Amniotic epithelial cell (primary cell): ENCODE data around the gene TOR4A.
"Not testable (repeated sequence)": the region's sequence is repeated elsewhere in the genome, so short reads cannot be mapped to it uniquely, and the experiment has no call there.

Experiments used
- DNase-seq: peaks from one replicate; pipeline ENCODE4 v3.0.0-alpha.2; 2010; ENCODE audit warnings: low read depth

The TOR4A gene

DNA sequence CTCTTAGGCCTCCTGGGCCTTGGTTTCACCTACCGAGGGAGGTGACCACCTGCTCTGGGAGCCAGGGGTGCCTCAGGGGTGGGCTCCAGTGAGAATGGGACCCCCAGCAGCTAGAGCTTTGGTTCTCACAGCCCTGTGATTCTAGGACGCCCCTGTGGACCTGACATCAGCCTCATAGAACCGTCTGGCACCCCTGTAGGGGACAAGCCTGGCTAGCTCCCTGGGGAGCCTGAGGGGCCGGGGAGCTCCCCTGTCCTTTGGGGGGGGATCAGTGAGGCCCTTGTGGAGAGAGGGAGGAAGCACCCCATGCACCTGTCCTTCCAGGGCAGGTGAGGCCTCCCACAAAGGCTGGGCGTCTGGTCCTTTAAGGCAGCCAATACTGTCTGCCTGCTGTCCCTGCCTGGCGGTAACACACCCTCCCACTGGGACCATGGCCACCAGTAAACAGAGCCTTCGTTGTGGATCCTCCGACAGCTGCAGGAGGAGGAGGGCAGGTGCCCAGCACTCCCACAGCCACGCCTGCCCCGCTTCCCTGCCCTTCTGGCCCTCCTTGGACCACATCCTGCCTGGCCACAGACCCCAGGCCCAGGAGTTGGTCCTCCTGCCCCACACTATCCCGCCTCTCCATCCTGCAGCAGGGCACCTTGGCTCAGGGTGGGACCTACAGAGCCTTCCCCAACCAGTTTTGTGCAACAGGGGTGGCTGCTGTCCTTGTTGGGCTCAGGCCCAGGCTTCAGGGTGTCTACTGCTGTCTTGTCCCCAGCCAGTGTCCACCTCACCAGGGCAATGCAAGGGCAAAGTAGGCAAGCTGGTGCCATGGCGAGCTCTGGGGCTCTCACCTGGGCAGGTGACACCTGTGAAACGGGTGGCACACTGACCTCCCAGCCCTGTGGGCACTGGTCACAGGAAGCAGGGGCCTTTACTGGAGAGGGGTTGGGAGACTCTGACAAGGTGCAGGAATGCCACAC, 39.5 kb upstream of the TOR4A start:
- no peak for DNase-seq

DNA sequence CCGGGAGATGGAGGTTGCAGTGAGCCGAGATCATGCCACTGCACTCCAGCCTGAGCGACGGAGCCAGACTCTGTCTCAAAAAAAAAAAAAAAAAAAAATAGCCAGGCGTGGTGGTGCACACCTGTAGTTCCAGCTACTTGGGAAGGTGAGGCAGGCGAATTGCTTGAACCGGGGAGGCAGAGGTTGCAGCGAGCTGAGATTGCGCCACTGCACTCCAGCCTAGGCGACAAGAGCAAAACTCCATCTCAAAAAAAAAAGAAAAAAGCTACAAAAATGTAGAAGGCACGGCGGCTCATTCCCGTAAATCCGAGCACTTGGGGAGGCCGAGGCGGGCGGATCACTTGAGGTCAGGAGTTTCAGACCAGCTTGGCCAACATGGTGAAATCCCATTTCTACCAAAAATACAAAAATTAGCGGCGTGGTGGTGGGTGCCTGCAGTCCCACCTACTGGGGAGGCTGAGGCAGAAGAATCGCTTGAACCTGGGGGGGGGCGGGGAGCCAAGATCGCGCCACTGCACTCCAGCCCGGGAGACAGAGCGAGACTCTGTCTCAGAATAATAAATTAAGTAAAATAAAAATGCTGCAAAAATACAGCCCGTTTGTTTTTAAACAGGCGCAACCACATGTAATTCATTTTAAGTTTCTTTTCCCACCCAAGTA, 37.9 kb upstream of the TOR4A start:
- DNase-seq = not testable (repeated sequence)

GRCh38 chr9:137240318-137240840, 37.1 kb upstream of the TOR4A start:
- peak; percentile 60 for DNase-seq

DNA sequence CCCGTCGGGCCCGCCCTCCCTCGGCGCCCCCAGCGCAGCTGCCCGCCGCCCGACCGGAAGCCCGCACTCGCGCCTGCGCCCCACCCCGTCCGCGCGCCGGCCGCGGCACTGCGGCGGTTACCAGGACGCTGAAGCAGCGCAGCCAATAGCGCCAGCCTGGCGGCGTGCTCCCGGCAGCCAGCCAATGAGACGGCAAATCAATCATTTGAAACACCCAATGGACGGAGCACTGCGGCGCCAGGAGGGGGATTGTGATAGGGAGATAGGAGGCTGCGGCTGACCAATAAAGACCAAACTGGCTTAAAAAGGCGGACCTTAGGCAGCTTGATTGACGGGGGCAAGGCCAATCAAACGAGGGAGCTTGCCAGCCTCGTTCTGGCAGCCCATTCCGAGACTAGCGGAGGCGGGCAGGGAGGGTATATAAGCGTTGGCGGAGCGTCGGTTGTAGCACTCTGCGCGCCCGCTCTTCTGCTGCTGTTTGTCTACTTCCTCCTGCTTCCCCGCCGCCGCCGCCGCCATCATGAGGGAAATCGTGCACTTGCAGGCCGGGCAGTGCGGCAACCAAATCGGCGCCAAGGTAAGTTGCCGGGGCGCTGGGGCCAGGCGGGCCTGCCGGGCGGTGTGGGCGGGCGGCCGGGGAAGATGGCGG, 36.6 kb upstream of the TOR4A start, which contains the start of gene TUBB4B:
TSS of gene TUBB4B (plus strand) at position 447 of the 649 bp plus-strand sequence. CDS start at position 521, 74 bp downstream.
- peak; percentile 100 for DNase-seq

- no peak for DNase-seq
Measured at GRCh38 chr9:137241490-137242268, 35.8 kb upstream of the TOR4A start.

DNA sequence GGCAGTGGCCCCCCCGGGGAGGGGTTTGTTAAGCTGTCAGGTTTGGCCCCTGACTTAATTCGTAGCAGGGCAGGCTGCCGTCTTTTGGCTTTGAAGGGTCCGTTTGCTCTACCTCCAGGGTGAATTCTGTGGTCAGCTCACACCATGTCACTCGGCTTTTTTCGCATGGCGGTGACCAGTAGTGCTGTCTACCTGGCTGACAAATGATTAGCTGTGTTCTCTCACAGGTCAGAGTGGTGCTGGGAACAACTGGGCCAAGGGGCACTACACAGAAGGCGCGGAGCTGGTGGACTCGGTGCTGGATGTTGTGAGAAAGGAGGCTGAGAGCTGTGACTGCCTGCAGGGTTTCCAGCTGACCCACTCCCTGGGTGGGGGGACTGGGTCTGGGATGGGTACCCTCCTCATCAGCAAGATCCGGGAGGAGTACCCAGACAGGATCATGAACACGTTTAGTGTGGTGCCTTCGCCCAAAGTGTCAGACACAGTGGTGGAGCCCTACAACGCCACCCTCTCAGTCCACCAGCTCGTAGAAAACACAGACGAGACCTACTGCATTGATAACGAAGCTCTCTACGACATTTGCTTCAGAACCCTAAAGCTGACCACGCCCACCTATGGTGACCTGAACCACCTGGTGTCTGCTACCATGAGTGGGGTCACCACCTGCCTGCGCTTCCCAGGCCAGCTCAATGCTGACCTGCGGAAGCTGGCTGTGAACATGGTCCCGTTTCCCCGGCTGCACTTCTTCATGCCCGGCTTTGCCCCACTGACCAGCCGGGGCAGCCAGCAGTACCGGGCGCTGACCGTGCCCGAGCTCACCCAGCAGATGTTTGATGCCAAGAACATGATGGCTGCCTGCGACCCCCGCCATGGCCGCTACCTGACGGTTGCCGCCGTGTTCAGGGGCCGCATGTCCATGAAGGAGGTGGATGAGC, 35.0 kb upstream of the TOR4A start:
- no peak for DNase-seq

GRCh38 chr9:137243266-137243625, 34.3 kb upstream of the TOR4A start:
- not testable (repeated sequence) for DNase-seq

DNA sequence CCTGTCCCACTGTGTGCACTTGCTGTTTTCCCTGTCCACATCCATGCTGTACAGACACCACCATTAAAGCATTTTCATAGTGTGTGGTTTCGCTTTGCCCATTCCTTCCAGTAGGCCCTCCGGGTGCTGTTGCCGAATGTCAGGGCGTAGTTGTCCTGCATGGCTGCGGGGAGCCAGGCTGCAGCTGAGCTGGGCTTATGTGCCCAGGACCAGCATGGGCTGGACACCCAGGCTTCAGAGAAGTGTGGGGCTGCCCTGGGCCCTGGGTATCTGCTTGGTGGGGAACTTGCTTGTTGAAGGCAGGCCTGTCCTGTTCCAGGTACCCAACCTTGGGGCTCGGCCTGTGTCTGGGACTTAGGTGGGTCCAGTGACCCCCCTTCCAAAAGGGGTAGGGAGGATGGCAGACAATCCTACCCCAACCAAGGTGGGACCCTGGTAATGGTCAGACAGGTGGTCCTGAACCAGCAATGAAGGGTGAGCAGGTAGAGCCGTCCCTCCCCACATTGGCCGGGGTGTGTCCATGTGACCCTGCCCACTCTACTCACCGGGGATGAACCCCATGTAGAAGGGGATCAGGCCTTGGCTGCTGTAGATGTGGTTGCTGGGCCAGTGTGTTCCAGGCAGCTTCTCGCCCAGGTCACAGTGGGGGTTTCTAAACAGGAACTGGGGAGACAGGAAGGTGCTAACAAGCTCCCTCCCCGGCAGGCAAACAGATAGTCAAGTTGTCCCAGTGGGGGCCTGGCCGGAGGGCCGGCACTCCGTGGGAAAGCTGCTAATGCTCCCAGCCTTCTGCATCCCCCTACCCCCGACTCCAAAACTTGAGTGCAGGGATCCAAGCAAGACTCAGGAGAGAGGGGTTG, 33.7 kb upstream of the TOR4A start:
- DNase-seq = no peak

DNA sequence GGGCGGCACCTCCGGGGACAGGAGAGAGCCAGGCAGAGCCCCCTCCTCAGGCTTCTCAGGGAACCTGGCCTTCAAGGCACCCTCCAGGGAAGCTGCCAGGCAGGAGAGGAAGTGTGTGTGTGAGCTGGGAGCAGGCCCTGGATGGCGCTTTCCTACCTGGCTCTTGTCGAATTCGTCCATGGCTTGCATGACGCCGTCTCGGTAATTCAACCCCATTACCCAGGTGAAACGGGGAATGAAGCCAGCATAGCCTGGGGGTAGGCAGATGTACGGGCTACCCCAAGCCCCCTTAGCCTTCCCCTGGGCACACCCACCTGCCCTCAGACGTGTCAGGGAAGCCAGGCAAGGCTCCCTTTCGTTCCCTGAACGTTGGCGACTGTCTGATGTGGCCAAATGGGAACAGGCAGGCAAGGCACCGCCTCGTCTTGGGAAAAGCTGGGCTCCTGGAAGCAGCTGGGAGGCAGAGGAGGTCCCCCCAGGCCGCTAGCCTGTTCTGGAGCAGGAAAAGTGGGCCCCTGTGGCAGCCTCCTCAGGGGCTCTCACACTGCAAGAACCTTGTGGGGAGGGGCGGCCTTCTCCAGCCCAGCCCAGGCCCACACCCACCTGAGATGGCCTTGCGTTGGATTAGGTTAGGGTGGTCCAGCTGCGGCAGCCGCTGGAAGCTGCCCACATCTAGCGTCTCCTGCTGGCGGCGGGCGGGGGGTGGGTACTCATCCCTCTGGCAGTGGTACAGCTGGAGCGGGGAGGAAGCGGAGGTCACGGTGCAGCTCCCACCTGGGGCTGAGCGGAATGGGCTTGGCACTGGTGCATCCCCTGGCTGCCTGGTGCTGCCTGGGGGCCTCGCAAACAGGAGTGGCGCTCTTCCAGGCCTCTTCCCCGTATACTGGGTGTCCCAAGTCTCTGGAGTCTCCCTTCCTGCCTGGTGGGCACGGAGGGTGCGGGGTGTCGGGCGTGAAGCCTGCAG, 32.8 kb upstream of the TOR4A start:
- no peak for DNase-seq

DNA sequence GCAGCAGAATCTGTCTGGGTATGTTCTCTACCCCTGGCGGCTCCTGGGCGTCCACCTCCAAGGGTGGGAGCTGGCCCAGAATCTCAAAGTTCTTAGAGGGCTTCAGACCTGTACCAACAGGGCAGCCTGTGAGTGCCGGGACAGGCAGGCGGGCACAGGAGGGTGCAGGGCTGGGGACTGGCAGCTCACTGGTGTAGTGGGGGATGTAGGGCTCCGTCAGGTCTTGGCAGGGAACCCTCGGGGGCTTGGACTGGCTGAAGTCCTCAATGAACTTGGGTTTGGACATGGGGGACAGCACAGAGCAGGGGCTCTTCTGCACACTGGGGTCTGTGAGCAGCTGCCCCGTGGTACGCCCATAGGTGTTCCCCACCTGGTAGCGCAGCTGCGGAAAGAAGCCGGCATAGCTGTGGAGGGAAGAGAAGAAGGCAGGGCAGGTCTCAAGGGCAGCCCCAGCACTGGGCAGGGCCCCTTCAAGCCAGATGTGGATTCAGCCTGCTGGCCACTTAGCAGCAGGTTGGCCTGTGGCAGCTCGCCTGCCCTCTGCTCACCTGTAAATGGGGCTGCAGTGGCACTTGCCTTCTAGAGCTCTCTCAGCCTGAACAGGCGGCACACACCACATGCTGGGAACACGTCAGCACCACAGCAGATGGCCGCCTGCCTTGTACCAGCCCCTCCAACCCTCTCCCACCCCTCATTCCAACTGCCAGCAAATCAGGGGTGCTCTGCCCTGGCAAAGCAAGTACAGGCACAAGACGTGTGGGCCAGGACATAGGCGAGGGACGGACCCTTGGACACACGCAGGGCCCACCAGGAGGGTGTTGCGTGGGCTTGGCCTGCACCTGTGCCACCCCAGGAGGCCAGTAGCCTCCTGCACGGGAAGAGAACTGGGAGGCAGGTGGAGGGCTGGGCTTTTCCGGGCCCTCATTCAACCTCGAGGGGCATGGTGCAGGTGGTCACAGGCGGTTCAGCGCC, 31.8 kb upstream of the TOR4A start:
- no peak for DNase-seq

- peak; percentile 62 for DNase-seq
Measured at GRCh38 chr9:137247135-137247915, 30.2 kb upstream of the TOR4A start.

DNA sequence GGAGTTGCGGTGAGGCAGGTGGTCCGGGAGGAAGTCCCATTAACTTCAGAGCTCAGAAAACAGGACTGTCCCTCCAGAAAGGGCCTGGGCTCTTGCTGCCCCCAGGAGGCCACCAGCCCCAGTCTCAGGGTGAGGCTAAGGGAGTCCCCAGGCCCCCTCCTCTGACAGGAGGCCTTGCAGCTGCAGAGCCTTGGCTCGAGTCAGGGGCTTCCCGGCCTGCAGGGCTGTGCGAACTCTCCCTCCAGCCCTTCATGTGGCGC, 29.7 kb upstream of the TOR4A start:
- no peak for DNase-seq

DNA sequence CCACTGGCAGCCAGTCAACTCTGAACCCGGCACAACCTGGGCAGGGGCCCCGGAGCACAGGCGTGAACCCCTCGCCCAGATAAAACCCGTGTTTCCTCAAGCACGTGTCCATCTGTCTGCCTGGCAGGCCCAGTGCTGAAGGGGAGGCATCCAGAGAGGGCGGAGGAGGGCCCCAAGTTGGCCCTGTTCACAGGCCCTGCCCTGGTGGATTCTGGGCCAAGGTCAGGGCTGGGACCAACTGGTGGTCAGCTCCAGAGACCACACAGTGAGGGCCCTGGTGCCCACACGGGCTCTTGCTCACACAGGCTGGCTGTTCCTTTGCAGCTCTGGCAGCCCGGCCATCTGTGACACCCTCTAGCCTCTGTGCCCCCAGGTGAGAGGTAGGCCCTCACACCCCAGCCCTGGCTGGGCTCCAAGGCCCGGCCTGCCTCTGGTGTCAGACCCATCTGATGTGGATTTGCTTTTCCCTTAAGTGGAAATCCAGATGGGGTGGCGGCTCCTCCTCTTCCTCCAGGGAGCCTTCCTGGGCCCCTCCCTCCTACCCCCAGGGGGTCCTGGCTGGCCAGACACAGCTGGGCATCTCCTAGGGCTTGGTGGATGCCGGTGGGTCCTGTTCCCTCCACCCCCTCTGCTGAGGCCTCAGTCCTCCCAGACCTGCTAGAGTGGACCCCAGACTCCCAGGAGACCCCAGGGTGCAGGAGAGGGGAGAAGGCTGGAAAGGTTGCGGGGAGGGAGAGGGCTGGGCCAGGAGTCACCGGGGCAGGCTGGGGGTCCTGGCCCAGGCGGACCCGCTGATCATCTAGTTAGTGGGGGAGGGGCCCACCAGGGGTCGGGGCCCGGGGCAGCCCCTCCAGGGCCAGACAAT, 27.0 kb upstream of the TOR4A start:
- DNase-seq = no peak

DNA sequence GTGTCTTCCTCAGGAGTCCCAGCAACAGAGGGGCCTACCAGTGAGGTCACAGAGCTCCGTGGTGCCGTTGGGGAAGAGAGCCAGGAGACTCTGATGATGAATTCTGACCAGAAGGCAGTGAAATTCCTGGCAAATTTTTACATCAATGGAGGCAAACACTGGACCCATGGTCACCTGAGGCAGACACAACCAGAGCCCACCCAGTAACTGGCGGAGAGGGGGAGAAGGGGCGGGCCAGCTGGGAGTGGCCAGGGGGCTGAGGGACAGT, 26.4 kb upstream of the TOR4A start, which contains the start of gene STPG3:
TSS of gene STPG3 (plus strand) at position 93 of the 268 bp plus-strand sequence. CDS start at position 94, 1 bp downstream.
- no peak for DNase-seq

- DNase-seq = no peak
Measured at GRCh38 chr9:137251490-137252268, 25.8 kb upstream of the TOR4A start.
